ENCODE data around the gene MAMDC4.

- TF ChIP-seq CTCF (IDR thresholded peaks at IDR 0.05; ENCODE audit: control extremely low read depth in 1 of 3, insufficient read depth in 1 of 3, low read depth in 1 of 3, low read length in 3 of 3) (no peak), KDM1A (IDR thresholded peaks at IDR 0.05; ENCODE audit: borderline replicate concordance, low read length) (no peak), EP300 (IDR thresholded peaks at IDR 0.05; ENCODE audit: borderline replicate concordance in 1 of 2, low read depth in 2 of 2, low read length in 2 of 2) (no peak), GABPA (IDR thresholded peaks at IDR 0.05; ENCODE audit: borderline replicate concordance, insufficient read depth, low read length) (no peak), HDAC2 (IDR thresholded peaks at IDR 0.05; ENCODE audit: borderline replicate concordance in 1 of 2, low read depth in 2 of 2, low read length in 2 of 2) (no peak), ATF3 (IDR thresholded peaks at IDR 0.05; ENCODE audit: insufficient read depth, low read depth, low read length) (no peak), POLR2AphosphoS5 (IDR thresholded peaks at IDR 0.05; ENCODE audit: low read depth, low read length) (no peak), EGR1 (IDR thresholded peaks at IDR 0.05; ENCODE audit: borderline replicate concordance, low read depth, low read length) (no peak), JUN (IDR thresholded peaks at IDR 0.05; ENCODE audit: low read depth, low read length) (no peak)
These were observed 7.2 kb upstream of the MAMDC4 start for GRCh38 chr9:136844761-136845464.

Data from H1 (cell line).